LoVo (cell line): ENCODE data around the gene CRADD.

Experiments
- DNase-seq: peaks from one replicate; pipeline ENCODE4 v3.0.0-alpha.2; 2016; ENCODE audit warnings: low spot score

CRADD gene

GRCh38 chr12:93939641-93940325 lies 262.6 kb downstream of the CRADD start:
- no peak for DNase-seq

- no peak for DNase-seq
These were observed 266.6 kb downstream of the CRADD start for GRCh38 chr12:93943780-93944179.

DNA sequence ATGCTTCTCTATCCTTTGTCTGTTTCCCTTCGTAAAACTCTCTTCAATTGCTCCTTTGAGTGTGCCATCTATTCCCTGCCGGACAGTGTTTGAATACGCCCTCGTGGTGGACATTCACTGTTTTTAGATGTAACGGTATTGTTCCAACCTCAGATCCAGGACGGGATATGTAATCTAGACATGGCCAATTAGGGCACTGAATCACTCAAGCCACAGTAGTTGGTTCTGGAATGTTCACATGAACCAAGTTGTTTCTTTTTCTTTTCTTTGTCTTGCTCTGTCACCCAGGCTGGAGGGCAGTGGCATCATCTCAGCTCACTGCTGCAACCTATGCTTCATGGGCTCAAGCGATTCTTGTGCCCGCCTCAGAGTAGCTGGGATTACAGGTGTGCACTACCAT lies 267.0 kb downstream of the CRADD start:
- DNase-seq, result no peak
